Measurements from ENCODE around the gene SHLD1. TPM values are rescaled to one million over a fixed set of nuclear protein-coding genes. Genes with fewer than 3 reads are reported as not detected.
"Not testable (repeated sequence)": the region's sequence is repeated elsewhere in the genome, so short reads cannot be mapped to it uniquely, and the experiment has no call there.

The SHLD1 gene
- total and polyA plus RNA-seq, 2 experiments from 2014 or later: 1.4 to 15.0 TPM

DNA sequence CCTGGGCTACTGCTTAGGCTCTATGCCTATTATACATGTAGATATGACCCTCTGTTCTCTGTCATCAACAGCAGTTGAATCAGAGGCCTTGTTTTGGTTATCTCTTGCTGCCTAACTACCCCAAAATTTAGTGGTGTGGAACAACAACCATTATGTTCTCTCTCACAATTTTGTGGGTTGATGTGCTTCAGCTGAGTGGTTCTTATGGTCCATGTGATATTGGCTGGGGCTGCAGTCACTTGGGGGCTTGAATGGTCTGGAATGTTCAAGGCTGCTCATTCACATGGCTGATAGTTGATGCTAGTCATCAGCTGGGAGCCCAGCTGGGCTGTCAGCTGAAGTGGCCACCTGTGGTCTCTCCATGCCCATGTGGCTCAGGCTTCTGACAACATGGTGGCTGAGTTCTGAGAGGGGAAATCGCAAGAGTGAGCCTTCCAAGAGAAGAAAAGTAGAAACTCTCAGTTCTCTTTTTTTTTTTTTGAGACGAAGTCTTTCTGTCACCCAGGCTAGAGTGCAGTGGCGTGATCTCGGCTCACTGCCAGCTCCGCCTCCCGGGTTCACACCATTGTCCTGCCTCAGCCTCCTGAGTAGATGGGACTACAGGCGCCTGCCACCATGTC lies 47.8 kb downstream of the SHLD1 start (continued):
- TF ChIP-seq REST (IDR thresholded peaks at IDR 0.05; ENCODE audit: unreplicated experiment) (no peak), ZNF114 (CRISPR knock-in tag; IDR thresholded peaks at IDR 0.05) (no peak), STAT1 (IDR thresholded peaks at IDR 0.05; ENCODE audit: unreplicated experiment) (no peak), EZH2phosphoT487 (IDR thresholded peaks at IDR 0.05; ENCODE audit: unreplicated experiment) (no peak), POLR2AphosphoS5 (IDR thresholded peaks at IDR 0.05; ENCODE audit: low read depth) (no peak), EZH2 (IDR thresholded peaks at IDR 0.05; ENCODE audit: low read depth, unreplicated experiment) (no peak), ZNF331 (CRISPR knock-in tag; IDR thresholded peaks at IDR 0.05; ENCODE audit: low read depth) (no peak), CREB1 (CRISPR knock-in tag; IDR thresholded peaks at IDR 0.05; ENCODE audit: low read depth) (no peak)
- TF ChIP-seq, protein P1, sequence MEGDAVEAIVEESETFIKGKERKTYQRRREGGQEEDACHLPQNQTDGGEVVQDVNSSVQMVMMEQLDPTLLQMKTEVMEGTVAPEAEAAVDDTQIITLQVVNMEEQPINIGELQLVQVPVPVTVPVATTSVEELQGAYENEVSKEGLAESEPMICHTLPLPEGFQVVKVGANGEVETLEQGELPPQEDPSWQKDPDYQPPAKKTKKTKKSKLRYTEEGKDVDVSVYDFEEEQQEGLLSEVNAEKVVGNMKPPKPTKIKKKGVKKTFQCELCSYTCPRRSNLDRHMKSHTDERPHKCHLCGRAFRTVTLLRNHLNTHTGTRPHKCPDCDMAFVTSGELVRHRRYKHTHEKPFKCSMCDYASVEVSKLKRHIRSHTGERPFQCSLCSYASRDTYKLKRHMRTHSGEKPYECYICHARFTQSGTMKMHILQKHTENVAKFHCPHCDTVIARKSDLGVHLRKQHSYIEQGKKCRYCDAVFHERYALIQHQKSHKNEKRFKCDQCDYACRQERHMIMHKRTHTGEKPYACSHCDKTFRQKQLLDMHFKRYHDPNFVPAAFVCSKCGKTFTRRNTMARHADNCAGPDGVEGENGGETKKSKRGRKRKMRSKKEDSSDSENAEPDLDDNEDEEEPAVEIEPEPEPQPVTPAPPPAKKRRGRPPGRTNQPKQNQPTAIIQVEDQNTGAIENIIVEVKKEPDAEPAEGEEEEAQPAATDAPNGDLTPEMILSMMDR (conservative IDR thresholded peaks at IDR 0.05; ENCODE audit: low read depth in 2 of 2): no peak

GRCh38 chr20:5803754-5804303 lies 53.6 kb downstream of the SHLD1 start:
- not testable (repeated sequence) for H3K36me3 ChIP-seq (ENCODE audit: insufficient read depth); H3K27ac Mint-ChIP-seq; H3K27me3 Mint-ChIP-seq (ENCODE audit: insufficient read depth, low read depth, poor library complexity); H3K79me2 ChIP-seq (replicated peaks; ENCODE audit: insufficient read depth); H3K27ac ChIP-seq (ENCODE audit: low read depth); H3K9me3 Mint-ChIP-seq; H2AFZ ChIP-seq; H3K4me3 ChIP-seq; H3K9me2 ChIP-seq (ENCODE audit: insufficient read depth); H3K4me3 Mint-ChIP-seq; H4K20me1 ChIP-seq (replicated peaks; ENCODE audit: insufficient read depth); H3F3A ChIP-seq (replicated peaks; ENCODE audit: low read depth); DNase-seq (ENCODE audit: low spot score); ATAC-seq; H3K36me3 Mint-ChIP-seq (ENCODE audit: low read depth); H3K4me2 ChIP-seq; H3K27me3 ChIP-seq (ENCODE audit: insufficient read depth)
- H3K4me1 ChIP-seq (ENCODE audit: insufficient read depth): peaks cover 11% of the 10 kb centered on the region
- H3K4me1 Mint-ChIP-seq: peaks cover 20% of the 10 kb centered on the region
